ENCODE data around the gene NIN.

NIN gene

GRCh38 chr14:50839691-50840090, 8.7 kb upstream of the NIN start:
- DNase-seq (ENCODE audit: low read depth in 2 of 2): no peak

GRCh38 chr14:50839048-50839447, 8.1 kb upstream of the NIN start:
- no peak for DNase-seq (ENCODE audit: low read depth in 2 of 2)

GRCh38 chr14:50837850-50838470, 7.0 kb upstream of the NIN start:
- DNase-seq (ENCODE audit: low read depth in 2 of 2): no peak

GRCh38 chr14:50837271-50837670, 6.3 kb upstream of the NIN start:
- DNase-seq (ENCODE audit: low read depth in 2 of 2): no peak

- DNase-seq (ENCODE audit: low read depth in 2 of 2): no peak
These were observed 5.6 kb upstream of the NIN start for GRCh38 chr14:50836515-50836914.

GRCh38 chr14:50835280-50835679, 4.3 kb upstream of the NIN start:
- DNase-seq (ENCODE audit: low read depth in 2 of 2): no peak

GRCh38 chr14:50834802-50835276, 3.9 kb upstream of the NIN start:
- DNase-seq (ENCODE audit: low read depth in 2 of 2): no peak

- no peak for DNase-seq (ENCODE audit: low read depth in 2 of 2)
These were observed 2.1 kb upstream of the NIN start for GRCh38 chr14:50832935-50833630.

- DNase-seq (ENCODE audit: low read depth in 2 of 2): no peak
These were observed 785 bp upstream of the NIN start for GRCh38 chr14:50831726-50832168.

- peak; percentile 31 to 52 for DNase-seq (ENCODE audit: low read depth in 2 of 2)
These were observed 674 bp downstream of the NIN start for GRCh38 chr14:50830044-50830931.

GRCh38 chr14:50829489-50830043, 1.4 kb downstream of the NIN start:
- no peak for DNase-seq (ENCODE audit: low read depth in 2 of 2)

- DNase-seq (ENCODE audit: low read depth in 2 of 2): no peak
These were observed 2.1 kb downstream of the NIN start for GRCh38 chr14:50828721-50829488.

GRCh38 chr14:50826681-50827080, 4.3 kb downstream of the NIN start:
- no peak for DNase-seq (ENCODE audit: low read depth in 2 of 2)

- DNase-seq (ENCODE audit: low read depth in 2 of 2): no peak
These were observed 5.7 kb downstream of the NIN start for GRCh38 chr14:50825307-50825706.

- no peak for DNase-seq (ENCODE audit: low read depth in 2 of 2)
These were observed 7.0 kb downstream of the NIN start for GRCh38 chr14:50823762-50824636.

- no peak for DNase-seq (ENCODE audit: low read depth in 2 of 2)
These were observed 7.8 kb downstream of the NIN start for GRCh38 chr14:50823051-50823761.

- DNase-seq (ENCODE audit: low read depth in 2 of 2): no peak
These were observed 8.4 kb downstream of the NIN start for GRCh38 chr14:50822501-50823042.

- DNase-seq (ENCODE audit: low read depth in 2 of 2): no peak
These were observed 9.2 kb downstream of the NIN start for GRCh38 chr14:50821510-50822464.
